OCI-LY7 (cell line): ENCODE measurements around the gene SEPHS1.

Experiments used
- CTCF ChIP-seq: fragments of 200-600 bp; sonication (generic); conservative IDR thresholded peaks from 2 replicates; pipeline ENCODE4 v1.5.1; 2014; ENCODE audit warnings: mild to moderate bottlenecking, antibody characterized with exemption, low read length, moderate library complexity, mixed read lengths
- EZH2phosphoT487 ChIP-seq: fragments of 200-600 bp; sonication (generic); IDR thresholded peaks from 2 replicates; pipeline ENCODE4 v1.6.1; 2018; ENCODE audit warnings: low read depth, borderline replicate concordance, mild to moderate bottlenecking, mixed run types, antibody characterized with exemption, low read length, moderate library complexity, mixed read lengths

- TF ChIP-seq CTCF, result peak; percentile 59
- TF ChIP-seq EZH2phosphoT487, result no peak
These were observed 4.4 kb upstream of the SEPHS1 start for GRCh38 chr10:13352519-13352918.
